Right forelimb (tissue), 1 donor: ENCODE results near the gene LEF1.
"Not testable (repeated sequence)": the region's sequence is repeated elsewhere in the genome, so short reads cannot be mapped to it uniquely, and the experiment has no call there.

Experiments used
- DNase-seq: peaks from one replicate; pipeline ENCODE4 v3.0.0-alpha.2; 2018

LEF1 gene

DNA sequence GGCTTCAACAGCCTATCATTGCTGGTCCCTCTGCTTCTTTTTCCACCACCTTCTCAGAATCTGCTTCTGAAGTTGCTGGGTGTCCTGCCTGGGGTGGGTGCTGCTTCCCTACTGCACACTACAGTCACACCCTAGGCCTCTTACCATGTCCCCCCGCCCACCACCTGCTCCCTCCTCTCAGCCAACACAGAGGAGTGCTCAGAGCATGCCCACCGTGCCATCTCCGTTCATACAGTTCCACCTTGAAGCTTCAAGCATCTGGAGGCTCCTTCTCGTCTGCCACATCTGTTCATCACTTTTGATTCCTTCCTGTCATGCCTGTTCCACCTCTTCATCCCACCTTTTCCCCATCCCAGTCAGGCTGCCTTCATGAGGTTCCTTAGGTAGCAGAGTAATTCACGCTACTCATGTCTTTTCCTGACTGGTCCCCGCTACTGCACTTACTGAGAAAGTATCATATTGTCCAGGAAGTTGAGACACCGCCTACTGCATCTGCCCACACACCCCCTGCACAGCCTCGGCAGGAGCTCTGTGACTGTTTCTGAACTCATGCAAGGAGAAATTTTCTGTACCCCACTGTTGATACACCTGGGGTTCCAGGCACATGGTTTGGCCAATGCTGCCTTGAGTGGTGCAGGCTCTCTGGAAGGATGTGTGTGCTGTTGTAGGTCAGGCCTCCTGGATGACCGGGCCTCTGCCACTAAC, 139.6 kb downstream of the LEF1 start:
- no peak for DNase-seq

DNA sequence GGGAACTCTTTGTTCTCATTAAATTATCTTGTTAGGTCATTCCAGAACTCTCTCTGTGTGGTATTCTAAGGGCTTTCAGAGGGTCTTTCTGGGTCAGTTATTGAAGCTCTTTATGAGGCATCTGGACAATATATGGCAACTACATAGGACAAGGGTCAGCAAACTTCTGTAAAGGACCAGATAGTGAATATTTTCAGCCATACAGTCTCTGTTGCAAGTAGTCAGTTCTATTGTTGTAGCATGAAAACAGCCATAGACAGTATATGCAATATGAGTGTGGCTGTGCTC, 143.9 kb downstream of the LEF1 start:
- no peak for DNase-seq

DNA sequence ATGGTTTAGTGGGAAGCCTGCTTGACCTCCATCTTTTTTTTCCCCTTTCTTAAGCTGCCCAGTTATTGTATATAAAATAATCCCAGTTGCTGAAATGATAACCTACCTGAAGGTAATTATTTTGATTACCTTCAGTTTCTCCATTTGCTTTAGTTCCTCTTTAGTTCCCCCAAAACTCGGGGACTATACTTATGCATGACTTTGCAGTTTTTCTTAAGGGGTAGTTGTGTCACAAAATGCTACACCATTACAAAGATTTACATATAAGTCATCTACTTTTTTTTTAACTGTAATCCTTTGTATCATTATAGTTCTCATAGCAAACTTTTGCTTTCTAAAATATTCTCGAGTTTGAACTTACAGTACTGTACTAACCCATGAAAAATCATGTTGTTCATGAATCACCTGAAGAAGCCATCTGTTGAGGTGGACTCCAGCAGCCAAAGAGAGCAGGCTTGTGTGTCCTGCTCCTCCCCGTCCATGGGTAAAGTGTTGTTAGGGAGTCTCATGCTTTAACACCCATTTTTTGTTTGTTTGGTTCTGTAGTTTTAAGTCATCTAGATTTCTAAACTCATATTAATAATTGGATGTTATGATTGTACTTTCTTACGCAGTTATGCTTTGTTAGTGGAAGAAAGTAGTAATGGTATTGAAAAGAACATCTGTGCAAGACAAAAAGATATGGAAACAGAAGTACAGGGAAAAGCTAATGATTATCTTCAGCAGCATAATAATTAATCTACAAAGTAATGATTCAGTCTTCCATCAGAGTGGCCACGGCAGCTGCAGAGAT, 144.5 kb downstream of the LEF1 start:
- no peak for DNase-seq

DNA sequence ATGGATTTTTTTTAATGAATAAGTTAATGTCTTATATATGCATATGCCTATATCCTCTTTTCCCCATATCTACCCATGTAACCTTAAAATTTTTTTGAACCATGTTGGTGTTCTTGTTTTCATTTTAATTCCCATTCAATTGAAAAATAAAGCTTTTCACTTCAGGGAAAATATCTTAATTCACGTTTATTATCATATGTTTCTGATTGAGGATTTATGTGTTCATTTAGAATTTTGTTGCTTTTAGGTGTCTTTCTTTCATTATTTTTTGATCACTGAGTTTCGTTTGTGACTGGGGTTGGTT, 149.9 kb downstream of the LEF1 start:
- DNase-seq = no peak

DNA sequence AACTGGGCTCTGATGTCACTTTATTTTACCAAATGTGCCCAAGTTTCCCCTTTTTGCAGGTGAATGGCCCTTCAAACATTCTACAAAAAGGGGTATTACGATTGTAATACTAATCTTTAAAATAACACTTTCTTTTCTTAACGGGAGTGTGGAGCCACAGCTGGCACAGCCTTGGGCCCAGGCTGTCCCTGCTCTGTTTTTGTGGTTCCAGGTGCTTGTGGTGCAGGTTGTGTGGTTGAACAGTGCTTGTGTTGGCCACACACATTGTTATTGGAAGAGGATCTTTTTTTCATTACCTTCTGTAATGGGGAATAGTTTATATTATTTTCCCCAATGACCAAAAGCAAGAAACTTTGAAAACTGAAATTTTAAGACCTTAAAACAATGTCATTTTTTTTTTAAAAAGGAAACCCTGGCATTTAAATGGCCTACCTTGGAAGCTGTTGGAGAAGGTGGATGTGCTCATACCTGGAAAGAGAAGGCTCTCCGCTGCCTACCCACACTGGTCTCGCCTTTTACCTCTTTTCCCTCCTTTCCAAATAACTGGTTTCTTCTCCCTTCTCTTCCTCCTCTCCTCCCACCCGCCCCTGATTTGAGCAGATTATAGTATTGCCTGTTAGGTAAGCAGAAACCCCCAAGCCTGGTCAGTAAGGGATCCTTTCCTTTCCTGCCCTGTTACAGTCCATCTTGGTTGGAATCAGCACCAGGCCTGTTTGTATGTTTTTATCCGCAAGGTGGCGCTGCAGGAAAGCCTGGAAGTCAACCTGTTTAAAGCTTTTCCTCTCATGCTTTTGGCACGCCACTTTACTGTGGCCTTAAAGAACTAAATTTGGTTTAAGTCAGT, 150.5 kb downstream of the LEF1 start:
- peak; percentile 86 for DNase-seq

DNA sequence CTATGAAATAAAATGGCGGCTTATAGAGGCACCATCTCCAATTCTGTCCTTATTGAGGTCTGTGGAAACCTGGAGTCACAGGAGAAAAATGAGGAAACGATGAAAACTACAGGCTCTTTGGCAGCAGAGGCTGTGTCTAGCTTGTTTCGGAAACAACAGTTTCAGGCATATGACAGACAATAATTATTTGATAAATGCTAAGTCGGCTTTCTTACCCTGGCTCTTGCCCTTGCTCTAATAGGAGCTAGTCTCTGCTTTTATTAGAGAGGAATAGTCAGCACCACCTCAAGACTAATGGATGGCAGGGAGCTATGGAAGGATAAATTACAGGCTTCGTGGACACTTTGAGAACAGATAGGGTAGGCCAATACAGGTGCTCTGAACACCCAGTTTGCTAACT, 154.8 kb downstream of the LEF1 start:
- no peak for DNase-seq

DNA sequence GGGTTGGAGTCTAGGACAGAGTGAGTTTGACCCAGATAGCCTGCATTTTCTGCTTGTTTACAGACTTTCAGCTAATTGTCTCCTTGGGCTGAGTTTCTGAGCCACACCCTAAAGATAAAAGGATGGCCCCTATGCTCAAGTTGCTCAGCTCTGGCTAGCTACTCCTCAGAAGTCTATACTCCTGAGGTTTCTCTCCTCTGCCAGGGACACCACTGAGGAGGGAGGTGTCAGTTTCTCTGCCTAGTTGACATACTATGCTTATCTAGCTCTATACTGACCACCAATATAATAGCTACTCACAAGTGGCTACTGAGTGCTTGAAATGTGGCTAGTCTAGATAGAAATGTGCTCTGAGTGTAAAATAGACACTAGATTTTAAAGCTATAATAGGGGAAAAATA, 155.4 kb downstream of the LEF1 start:
- DNase-seq = no peak

DNA sequence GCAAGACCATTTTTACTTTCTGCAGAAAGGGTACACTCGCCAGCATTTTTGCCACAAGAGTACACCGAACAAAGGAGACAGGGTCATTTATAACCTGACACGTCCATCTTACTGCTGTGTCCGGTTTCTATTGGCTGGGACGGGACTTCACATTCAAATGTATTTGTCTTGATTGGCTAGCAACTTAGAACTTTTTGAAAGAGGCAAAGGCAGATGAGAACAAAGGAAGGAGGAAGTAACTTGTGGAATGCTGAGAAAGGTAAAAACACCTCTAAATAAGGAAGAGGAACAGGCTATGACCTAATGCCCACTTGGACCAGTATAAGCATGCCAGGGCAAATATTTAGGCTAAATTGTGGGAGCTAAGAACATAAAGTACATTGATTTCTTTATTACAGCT, 156.3 kb downstream of the LEF1 start:
- not testable (repeated sequence) for DNase-seq

DNA sequence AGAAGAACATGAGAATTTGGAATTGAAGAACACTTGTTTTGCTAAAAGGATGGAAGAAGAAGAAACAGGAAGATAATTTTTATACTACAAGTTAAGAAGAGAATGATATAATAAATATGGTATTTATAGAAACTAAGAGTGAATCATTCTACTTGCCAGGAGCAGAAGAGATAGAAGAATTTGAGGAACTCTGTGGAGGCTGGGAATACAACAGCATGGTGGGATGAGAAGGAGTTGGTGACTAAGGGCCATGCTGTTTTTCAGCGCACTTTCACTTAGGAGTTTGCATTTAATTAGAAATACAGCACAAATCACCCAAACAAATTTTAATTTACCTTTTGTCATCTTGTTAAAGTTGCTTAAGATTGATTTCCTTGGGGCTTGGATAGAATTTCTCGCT, 158.6 kb downstream of the LEF1 start:
- no peak for DNase-seq

DNA sequence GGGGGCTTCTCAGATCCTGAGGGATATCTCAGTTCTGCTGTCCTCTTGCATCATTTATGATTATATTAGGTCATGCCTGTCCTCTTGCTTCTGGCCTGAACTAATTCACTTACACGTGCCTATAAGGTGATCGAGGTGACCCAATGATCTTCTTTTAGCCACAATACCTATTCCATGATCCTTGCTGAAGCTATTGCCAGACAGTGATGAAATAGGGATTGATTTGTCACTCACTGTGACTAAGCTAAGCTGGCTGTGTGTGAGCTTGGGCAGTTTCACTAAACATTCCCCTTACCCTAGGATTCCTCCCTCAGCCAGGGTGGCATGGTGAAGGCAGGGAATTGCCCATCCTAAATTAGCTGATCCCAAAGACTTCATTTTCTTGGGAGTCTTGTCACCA, 160.0 kb downstream of the LEF1 start:
- DNase-seq = no peak

DNA sequence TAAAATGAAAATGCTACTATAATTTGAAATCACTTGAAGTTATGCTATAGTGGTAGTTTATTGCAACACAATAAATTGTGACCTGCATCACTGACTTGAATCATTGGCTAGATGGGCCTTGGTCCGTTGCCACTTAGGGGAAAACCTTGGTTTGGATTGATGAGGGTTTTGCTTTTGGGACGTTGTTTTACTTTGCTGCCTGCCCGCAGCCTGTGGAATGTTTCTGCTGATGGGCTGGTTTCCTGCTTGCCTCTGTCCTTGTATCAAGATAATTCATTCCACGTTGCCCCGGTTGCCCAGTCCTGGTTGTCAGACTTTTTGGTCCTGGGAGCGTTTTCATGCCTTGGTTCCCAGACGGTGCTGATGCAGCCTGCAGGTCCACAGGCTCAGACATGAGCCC, 160.7 kb downstream of the LEF1 start:
- DNase-seq = no peak

DNA sequence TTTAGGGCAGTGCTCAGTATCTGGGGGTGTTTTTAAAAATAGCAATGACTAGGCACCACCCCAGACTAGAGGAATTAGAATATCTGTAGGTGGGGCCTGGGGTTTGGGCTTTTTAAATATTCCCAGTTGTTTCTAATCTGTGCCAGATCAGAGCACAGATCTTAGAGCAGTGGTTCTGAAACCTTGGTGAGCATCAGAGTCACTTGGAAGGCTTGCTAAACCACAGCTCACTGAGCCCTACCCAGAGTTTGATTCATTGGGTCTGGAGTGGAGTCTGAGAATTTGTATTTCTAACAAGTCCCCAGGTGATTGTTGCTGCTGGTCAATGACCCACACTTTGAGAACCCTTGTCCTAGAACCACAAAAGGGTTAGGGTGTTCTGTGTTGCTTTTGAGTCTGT, 162.4 kb downstream of the LEF1 start:
- no peak for DNase-seq

DNA sequence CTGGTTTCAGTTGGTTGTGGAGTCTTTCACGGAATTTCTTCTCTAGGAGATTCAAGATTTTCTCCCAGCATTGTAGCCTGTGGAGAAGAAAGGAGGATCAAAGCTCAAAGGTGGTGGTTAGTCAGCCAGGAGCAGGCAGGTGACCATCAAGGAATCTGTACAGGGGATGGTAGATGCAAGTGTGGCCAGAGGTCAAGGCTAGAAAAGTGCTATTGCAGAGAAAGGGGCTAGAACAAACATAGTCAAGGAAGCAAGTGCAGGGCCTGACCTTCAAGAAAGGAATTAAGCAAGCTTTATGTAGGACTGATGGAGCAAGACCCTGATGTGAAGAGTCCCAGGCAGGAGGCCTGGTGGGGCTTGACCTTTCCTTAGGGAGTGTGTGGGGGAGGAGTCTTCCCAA, 162.9 kb downstream of the LEF1 start:
- no peak for DNase-seq

DNA sequence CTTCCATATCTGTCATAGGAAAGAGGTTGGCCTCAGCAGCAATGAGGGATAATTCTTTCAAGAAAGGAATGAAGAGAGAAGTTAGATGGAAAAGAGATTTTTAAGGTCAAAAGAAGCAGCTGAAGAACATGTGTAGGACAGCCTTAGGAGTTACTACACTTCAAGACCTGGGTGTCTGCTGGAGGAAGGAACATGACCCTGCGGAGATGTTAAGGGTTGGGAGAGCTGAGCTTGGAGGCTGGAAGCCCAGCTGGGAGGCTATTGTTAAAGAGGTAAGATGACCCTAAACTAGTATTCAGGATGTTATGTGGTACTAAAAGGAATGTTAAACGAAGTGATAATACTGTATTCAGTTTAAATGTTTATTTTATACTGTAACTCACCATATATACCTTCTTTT, 164.1 kb downstream of the LEF1 start:
- DNase-seq = no peak

DNA sequence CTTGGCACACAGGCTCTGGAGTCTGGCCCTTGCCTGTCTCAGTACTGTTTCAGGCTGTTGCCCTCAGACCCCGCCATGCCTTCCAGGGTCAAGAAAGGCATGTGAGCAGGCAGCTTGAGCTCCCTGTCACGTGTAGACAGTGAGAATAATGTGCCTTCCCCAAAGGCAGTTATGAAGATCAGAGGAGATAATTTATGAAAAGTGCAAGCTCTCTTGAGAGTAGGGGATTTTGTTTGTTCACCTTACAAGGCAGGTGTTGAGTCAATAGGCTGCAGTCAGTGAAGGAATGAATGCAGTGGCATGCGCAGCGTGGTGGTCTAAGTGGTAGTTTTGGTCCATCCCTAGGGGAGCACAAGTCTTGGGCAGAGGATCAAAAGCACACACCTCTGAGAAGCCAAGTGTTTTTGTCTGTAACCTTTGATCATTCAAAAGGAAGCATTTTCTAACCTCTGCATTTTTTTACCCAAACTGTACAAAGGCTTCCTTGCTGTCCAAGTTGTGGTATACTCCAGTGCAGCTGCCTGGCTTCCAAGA, 164.7 kb downstream of the LEF1 start:
- DNase-seq = no peak

DNA sequence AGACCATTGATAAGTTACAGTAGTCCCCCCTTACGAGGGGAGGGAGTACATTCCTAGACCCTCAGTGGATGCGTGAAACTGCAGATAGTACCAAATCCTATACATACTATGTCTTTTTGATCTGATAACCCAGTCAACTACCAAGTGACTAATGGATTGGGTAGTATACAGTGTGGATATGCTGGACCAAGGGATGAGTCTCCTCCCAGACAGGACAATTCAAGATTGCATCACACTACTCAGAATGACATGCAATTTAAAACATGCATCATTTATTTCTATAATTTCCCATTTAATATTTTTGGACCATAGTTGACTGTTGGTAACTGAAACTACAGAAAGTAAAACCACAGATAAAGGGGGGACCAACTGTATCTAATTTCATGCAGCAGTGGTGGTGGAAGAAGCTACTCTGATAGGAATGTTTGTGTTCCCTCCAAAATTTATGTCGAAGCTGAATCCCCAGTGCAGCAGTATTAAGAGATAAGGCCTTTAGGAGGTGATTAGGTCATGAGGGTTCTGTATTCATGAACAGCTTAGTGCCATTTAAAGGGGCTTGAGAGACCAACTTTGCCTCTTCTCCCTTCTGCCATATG, 167.1 kb downstream of the LEF1 start:
- DNase-seq = no peak

DNA sequence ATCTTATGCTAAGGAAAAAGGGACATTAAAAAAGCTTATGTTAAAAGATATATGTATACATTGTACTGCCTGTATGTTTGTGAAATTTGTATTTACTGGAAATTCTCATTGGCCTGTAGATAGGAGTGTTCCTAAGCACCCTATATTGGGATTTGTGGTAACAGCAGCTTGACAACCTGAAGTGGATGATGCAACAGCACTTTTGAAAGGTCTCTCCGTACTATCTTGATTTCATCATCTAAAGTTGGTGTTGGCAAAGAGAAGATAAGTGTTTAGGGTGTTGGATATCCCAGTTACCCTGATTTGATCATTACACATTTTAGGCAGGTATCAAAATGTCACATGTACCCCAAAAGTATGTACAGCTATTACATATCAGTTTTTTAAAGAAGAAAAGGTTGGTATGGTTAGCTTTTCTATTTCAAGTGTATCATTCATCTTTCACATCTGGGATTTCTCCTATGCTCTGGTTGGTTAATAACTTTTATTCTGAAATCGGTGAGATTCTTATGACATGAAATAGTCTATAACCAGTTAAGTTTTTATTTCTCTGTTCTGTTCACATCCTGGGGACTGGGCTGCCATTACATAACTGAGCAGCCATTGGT, 168.7 kb downstream of the LEF1 start:
- no peak for DNase-seq

DNA sequence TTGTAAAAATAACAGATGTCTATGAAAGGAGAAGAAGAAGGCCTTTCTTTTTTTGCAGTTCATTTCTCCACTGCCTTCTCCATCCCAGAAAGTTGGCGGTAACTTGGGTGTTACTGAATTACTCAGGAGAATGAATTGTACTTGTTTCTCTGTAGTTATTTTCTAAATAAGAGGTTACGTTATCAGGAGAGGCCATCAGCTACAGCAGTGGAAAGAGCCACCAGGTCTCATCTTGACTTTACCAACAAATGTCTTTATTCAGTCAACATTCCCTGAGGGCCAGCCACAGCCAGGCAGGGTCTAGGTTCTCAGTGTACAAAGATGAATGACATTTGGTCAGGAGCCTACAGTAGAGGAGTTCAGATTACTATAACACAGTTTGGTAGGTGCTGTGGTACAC, 170.9 kb downstream of the LEF1 start:
- no peak for DNase-seq
